Measurements from ENCODE around the gene GJA10.
"Not testable (repeated sequence)": the region's sequence is repeated elsewhere in the genome, so short reads cannot be mapped to it uniquely, and the experiment has no call there.

GJA10 gene

DNA sequence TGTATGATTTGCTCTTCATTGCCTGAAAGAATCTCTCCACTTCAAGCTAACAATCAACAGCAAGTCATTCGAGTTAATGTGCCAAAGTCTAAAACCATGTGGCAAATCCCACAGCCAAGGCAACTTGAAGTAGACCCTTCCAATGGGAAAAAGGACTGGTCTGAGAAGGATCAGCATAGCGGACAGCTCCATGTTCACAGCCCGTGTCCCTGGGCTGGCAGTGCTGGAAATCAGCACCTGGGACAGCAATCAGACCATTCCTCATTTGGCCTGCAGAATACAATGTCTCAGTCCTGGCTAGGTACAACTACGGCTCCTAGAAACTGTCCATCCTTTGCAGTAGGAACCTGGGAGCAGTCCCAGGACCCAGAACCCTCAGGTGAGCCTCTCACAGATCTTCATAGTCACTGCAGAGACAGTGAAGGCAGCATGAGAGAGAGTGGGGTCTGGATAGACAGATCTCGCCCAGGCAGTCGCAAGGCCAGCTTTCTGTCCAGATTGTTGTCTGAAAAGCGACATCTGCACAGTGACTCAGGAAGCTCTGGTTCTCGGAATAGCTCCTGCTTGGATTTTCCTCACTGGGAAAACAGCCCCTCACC lies 1.1 kb downstream of the GJA10 start:
- peak in 1 of 2 experiments; percentile 14 for DNase-seq
- TF ChIP-seq POLR2A (IDR thresholded peaks at IDR 0.05; ENCODE audit: low read length) (no peak), GATA1 (IDR thresholded peaks at IDR 0.05; ENCODE audit: low read depth, low read length) (no peak)

DNA sequence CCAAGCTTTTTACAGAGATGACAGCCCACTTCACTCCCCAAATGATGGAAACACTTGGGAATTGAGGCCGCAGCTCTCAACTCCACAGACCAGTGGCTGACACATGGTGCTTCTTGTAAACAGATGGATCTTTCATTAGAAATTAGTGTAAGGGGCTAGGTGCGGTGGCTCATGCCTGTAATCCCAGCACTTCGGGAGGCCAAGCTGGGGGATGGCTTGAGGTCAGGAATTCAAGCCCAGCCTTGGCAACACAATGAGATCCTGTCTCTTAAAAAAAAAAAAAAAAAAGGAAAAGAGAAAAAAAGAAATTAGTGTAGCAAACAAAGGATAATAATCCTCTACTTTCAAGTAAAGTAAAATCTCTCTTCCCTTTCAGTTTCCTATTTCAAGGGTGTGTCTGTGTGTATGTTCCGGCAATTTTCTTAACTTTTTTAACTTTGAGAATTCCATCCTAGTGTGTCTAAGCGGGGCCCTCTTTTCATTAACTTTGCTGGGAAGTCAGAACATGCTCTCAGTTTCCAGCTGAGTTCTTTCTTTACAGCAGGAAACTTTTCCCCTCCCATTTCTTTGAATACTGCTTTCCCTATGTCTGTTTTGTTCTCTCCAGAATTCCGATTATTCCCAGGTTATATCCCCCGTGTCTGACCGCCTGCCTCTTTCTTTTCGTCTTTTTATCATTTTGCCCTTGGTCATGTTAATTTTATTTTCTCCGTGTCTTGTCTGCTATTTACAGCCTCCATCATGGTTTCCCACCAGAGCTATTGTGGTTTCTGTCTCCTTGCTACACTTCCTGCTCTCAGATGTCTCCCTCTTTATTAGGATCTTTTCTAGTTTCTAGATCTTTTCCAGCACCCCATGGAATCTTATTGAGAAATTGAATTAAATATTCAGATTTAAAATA lies 16.0 kb downstream of the GJA10 start:
- not testable (repeated sequence) for DNase-seq

- no peak for TF ChIP-seq POLR2A (IDR thresholded peaks at IDR 0.05; ENCODE audit: low read length)
- TF ChIP-seq GATA1 (IDR thresholded peaks at IDR 0.05; ENCODE audit: low read depth, low read length) = no peak
- DNase-seq = no peak
These were observed 16.6 kb downstream of the GJA10 start for GRCh38 chr6:89910902-89911240.

GRCh38 chr6:89916136-89916920 lies 22.1 kb downstream of the GJA10 start:
- no peak for DNase-seq
- no peak for TF ChIP-seq GATA1 (IDR thresholded peaks at IDR 0.05; ENCODE audit: low read depth, low read length)
- TF ChIP-seq POLR2A (IDR thresholded peaks at IDR 0.05; ENCODE audit: low read length) = no peak

DNA sequence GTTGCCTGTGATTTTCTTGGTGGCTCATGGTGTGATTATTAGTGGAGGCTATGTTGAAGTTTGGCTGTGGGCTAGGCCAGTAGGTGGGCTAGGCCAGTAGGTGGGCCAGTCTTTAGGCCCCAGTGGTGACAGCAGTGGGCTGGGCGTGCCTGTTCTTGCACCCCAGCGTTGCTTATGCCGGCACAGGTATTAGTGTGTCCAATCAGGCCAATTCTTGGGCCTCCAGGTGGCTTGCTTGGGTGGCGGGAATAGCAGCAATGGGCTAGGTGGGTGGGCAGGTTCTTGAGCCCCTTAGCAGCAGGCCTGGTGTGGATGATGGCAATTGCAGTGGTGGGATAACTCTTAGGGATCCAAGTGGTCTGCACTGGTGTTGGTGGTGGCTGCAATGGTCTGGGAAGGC lies 22.9 kb downstream of the GJA10 start:
- TF ChIP-seq POLR2A (IDR thresholded peaks at IDR 0.05; ENCODE audit: low read length) (no peak), GATA1 (IDR thresholded peaks at IDR 0.05; ENCODE audit: low read depth, low read length) (no peak)

DNA sequence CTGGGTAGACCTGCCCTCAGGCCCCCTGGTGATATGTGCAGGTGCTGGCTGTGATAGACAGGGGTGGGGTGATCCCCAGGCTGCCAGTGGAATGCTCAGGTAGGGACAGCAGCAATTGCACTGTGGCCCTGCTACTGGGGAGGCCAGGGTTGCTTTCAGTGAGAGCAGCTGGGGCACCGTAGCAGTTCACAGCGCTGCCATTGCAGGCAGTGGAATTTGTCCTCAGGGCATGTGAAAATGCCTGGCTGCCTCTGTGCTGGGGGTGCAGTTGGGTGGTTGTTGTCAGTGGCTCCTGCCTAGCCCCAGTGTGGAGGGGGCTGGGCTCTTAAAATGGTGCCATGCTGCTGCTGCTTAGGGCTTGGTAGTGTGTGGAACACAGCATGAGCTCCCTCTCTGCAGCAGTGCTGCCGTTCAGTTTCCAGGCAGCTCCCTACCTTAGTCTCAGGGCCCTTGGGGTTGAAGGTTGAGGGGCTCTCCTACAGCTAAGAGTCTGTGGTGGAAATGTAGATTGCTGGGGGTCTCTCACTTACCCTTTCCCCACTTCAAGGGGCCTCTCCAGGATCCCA lies 23.6 kb downstream of the GJA10 start:
- no peak for DNase-seq
- TF ChIP-seq GATA1 (IDR thresholded peaks at IDR 0.05; ENCODE audit: low read depth, low read length) (no peak), POLR2A (IDR thresholded peaks at IDR 0.05; ENCODE audit: low read length) (no peak)

More for the DNA sequence above, 22.9 kb downstream of the GJA10 start:
- DNase-seq = no peak

- TF ChIP-seq POLR2A (IDR thresholded peaks at IDR 0.05; ENCODE audit: low read length) = no peak
- DNase-seq = no peak
These were observed 26.9 kb downstream of the GJA10 start for GRCh38 chr6:89921197-89921596.

- no peak for DNase-seq
- TF ChIP-seq POLR2A (IDR thresholded peaks at IDR 0.05; ENCODE audit: low read length) (no peak), GATA1 (IDR thresholded peaks at IDR 0.05; ENCODE audit: low read depth, low read length) (no peak)
These were observed 27.4 kb downstream of the GJA10 start for GRCh38 chr6:89921691-89922090.

- TF ChIP-seq POLR2A (IDR thresholded peaks at IDR 0.05; ENCODE audit: low read length) (no peak), GATA1 (IDR thresholded peaks at IDR 0.05; ENCODE audit: low read depth, low read length) (no peak)
- no peak for DNase-seq
These were observed 30.0 kb downstream of the GJA10 start for GRCh38 chr6:89924231-89924630.

- no peak for DNase-seq
- no peak for TF ChIP-seq POLR2A (IDR thresholded peaks at IDR 0.05; ENCODE audit: low read length)
- no peak for TF ChIP-seq GATA1 (IDR thresholded peaks at IDR 0.05; ENCODE audit: low read depth, low read length)
These were observed 31.6 kb downstream of the GJA10 start for GRCh38 chr6:89925826-89926225.

GRCh38 chr6:89927264-89927663 lies 33.0 kb downstream of the GJA10 start:
- DNase-seq = no peak
- TF ChIP-seq GATA1 (IDR thresholded peaks at IDR 0.05; ENCODE audit: low read depth, low read length) (no peak), POLR2A (IDR thresholded peaks at IDR 0.05; ENCODE audit: low read length) (no peak)

- TF ChIP-seq POLR2A (IDR thresholded peaks at IDR 0.05; ENCODE audit: low read length) = no peak
- no peak for DNase-seq
These were observed 33.7 kb downstream of the GJA10 start for GRCh38 chr6:89927791-89928550.

- TF ChIP-seq POLR2A (IDR thresholded peaks at IDR 0.05; ENCODE audit: low read length) = no peak
- no peak for DNase-seq
These were observed 34.3 kb downstream of the GJA10 start for GRCh38 chr6:89928604-89929003.

DNA sequence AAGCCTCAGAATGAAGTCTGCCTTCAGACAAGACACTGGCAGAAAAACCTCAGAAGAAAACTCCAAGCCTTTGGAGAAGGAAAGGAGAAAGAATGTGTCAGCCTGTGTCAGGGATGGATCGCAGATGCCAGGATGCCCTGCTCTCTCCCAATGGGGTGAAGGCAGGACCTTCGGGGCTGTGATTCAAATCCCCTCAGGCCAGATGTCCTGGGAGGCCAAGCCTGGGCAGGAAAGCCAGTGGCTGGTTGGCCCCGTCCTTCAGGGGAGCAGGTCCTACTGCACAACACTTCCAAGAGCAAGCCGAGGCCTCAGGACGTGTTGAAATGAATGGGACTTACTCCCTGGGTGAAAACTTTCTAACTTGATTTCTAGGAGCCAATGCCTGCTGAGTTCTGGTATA lies 36.5 kb downstream of the GJA10 start:
- no peak for DNase-seq
- no peak for TF ChIP-seq POLR2A (IDR thresholded peaks at IDR 0.05; ENCODE audit: low read length)
- no peak for TF ChIP-seq GATA1 (IDR thresholded peaks at IDR 0.05; ENCODE audit: low read depth, low read length)

Measured in erythroblast (primary cell).